WTC11 (cell line): ENCODE measurements around the gene GAL. TPM values are rescaled to one million over a fixed set of nuclear protein-coding genes. Genes with fewer than 3 reads are reported as not detected.

Experiments used
- ATAC-seq: fragments of 200-7000 bp; cut with Tn5 transposase; 2 replicates; pipeline ENCODE4 v1.10.0; 2021; ENCODE audit warnings: mild to moderate bottlenecking, moderate library complexity
- CTCF ChIA-PET: fragments of 300-600 bp; sonication (Branson Sonifier 250); formaldehyde crosslinking; loops from one replicate; lab custom pipeline; 2021; ENCODE audit warnings: antibody characterized with exemption; lab: Charles Lee
- POLR2A ChIA-PET: fragments of 350-600 bp; sonication (Branson Sonifier 250); formaldehyde crosslinking; loops from one replicate; lab custom pipeline; 2021; ENCODE audit warnings: antibody characterized with exemption; lab: Charles Lee
- DNase-seq: peaks from one replicate; pipeline ENCODE4 v3.0.0; 2021; ENCODE audit warnings: low spot score
- H3K27ac Mint-ChIP-seq: 2 replicates; pipeline ENCODE4 v1.8.0; 2021; ENCODE audit warnings: mixed read lengths
- H3K27me3 Mint-ChIP-seq: 2 replicates; pipeline ENCODE4 v1.8.0; 2021; ENCODE audit warnings: low read depth, mild to moderate bottlenecking, moderate library complexity, mixed read lengths
- H3K36me3 Mint-ChIP-seq: 2 replicates; pipeline ENCODE4 v1.8.0; 2021; ENCODE audit warnings: mixed read lengths
- H3K4me1 Mint-ChIP-seq: 2 replicates; pipeline ENCODE4 v1.8.0; 2022; ENCODE audit warnings: mixed read lengths
- H3K4me3 Mint-ChIP-seq: 2 replicates; pipeline ENCODE4 v1.8.0; 2021; ENCODE audit warnings: mild to moderate bottlenecking, moderate library complexity, mixed read lengths
- H3K9me3 Mint-ChIP-seq: 2 replicates; pipeline ENCODE4 v1.8.0; 2021; ENCODE audit warnings: mixed read lengths
- ATF1 ChIP-seq: sonication (generic); formaldehyde crosslinking; IDR thresholded peaks from 2 replicates; pipeline ENCODE4 v1.8.1; 2023; ENCODE audit warnings: mild to moderate bottlenecking, moderate library complexity, missing genetic modification reagents
- CREB1 ChIP-seq: sonication (generic); formaldehyde crosslinking; IDR thresholded peaks from 2 replicates; pipeline ENCODE4 v1.8.0; 2023; ENCODE audit warnings: mild to moderate bottlenecking, missing genetic modification reagents
- FOXP1 ChIP-seq: sonication (generic); formaldehyde crosslinking; IDR thresholded peaks from 2 replicates; pipeline ENCODE4 v1.8.0; 2022; ENCODE audit warnings: missing genetic modification reagents, mild to moderate bottlenecking, moderate library complexity, borderline replicate concordance
- GABPB1 ChIP-seq: sonication (generic); formaldehyde crosslinking; IDR thresholded peaks from 2 replicates; pipeline ENCODE4 v1.8.1; 2023; ENCODE audit warnings: mild to moderate bottlenecking, missing genetic modification reagents
- KAT7 ChIP-seq: sonication (generic); formaldehyde crosslinking; IDR thresholded peaks from 2 replicates; pipeline ENCODE4 v1.8.1; 2023; ENCODE audit warnings: missing genetic modification reagents, mild to moderate bottlenecking, borderline replicate concordance
- NR2C2 ChIP-seq: sonication (generic); formaldehyde crosslinking; IDR thresholded peaks from 2 replicates; pipeline ENCODE4 v1.8.0; 2022; ENCODE audit warnings: mild to moderate bottlenecking, missing genetic modification reagents
- RELA ChIP-seq: sonication (generic); formaldehyde crosslinking; IDR thresholded peaks from 2 replicates; pipeline ENCODE4 v1.8.1; 2022; ENCODE audit warnings: missing genetic modification reagents, mild to moderate bottlenecking, borderline replicate concordance
- RORB ChIP-seq: fragments of 250-450 bp; sonication (Bioruptor Pico); IDR thresholded peaks from 2 replicates; pipeline ENCODE4 v1.9.0; 2021; ENCODE audit warnings: mild to moderate bottlenecking
- SP1 ChIP-seq: sonication (generic); formaldehyde crosslinking; conservative IDR thresholded peaks from 2 replicates; pipeline ENCODE4 v1.8.1; 2022; ENCODE audit warnings: missing genetic modification reagents
- TP53 ChIP-seq: sonication (generic); formaldehyde crosslinking; IDR thresholded peaks from 2 replicates; pipeline ENCODE4 v1.8.1; 2023; ENCODE audit warnings: mild to moderate bottlenecking, missing genetic modification reagents
- ZNF121 ChIP-seq: sonication (generic); formaldehyde crosslinking; IDR thresholded peaks from 2 replicates; pipeline ENCODE4 v1.8.0; 2023; ENCODE audit warnings: missing genetic modification reagents
- ZNF396 ChIP-seq: fragments of 250-450 bp; sonication (Bioruptor Pico); IDR thresholded peaks from 2 replicates; pipeline ENCODE4 v1.8.0; 2021; ENCODE audit warnings: mild to moderate bottlenecking, moderate library complexity, borderline replicate concordance
- total RNA-seq: library from RNA; stranded (reverse); gene quantifications from 3 replicates; pipeline ENCODE4 v1.2.3, GENCODE V29; 2021
- TF ChIP-seq, protein P1 (sequence below): sonication (generic); formaldehyde crosslinking; IDR thresholded peaks from 2 replicates; pipeline ENCODE4 v1.8.0; 2022; ENCODE audit warnings: mild to moderate bottlenecking, missing genetic modification reagents
- TF ChIP-seq, protein P2 (sequence below): sonication (generic); formaldehyde crosslinking; IDR thresholded peaks from 2 replicates; pipeline ENCODE4 v1.8.0; 2022; ENCODE audit warnings: mild to moderate bottlenecking, missing genetic modification reagents
- TF ChIP-seq, protein P3 (sequence below): sonication (generic); formaldehyde crosslinking; IDR thresholded peaks from 2 replicates; pipeline ENCODE4 v1.8.0; 2023; ENCODE audit warnings: missing genetic modification reagents, mild to moderate bottlenecking, borderline replicate concordance
- TF ChIP-seq, protein P4 (sequence below): sonication (generic); formaldehyde crosslinking; conservative IDR thresholded peaks from 2 replicates; pipeline ENCODE4 v1.8.1; 2023; ENCODE audit warnings: mild to moderate bottlenecking, low read depth, missing genetic modification reagents, moderate library complexity
- TF ChIP-seq, protein P5 (sequence below): sonication (generic); formaldehyde crosslinking; IDR thresholded peaks from 2 replicates; pipeline ENCODE4 v1.8.0; 2023; ENCODE audit warnings: missing genetic modification reagents
- TF ChIP-seq, protein P6 (sequence below): fragments of 200-600 bp; IDR thresholded peaks from 2 replicates; pipeline ENCODE4 v1.8.0; 2022; ENCODE audit warnings: antibody characterized with exemption
- TF ChIP-seq, protein P7 (sequence below): fragments of 250-450 bp; sonication (Bioruptor Pico); conservative IDR thresholded peaks from 2 replicates; pipeline ENCODE4 v1.9.0; 2021; ENCODE audit warnings: mild to moderate bottlenecking
- TF ChIP-seq, protein P8 (sequence below): fragments of 250-450 bp; sonication (Bioruptor Pico); IDR thresholded peaks from 2 replicates; pipeline ENCODE4 v1.9.0; 2021; ENCODE audit warnings: mild to moderate bottlenecking

The GAL gene
- total RNA-seq, 1 experiment from 2014 or later, result 102 TPM

DNA sequence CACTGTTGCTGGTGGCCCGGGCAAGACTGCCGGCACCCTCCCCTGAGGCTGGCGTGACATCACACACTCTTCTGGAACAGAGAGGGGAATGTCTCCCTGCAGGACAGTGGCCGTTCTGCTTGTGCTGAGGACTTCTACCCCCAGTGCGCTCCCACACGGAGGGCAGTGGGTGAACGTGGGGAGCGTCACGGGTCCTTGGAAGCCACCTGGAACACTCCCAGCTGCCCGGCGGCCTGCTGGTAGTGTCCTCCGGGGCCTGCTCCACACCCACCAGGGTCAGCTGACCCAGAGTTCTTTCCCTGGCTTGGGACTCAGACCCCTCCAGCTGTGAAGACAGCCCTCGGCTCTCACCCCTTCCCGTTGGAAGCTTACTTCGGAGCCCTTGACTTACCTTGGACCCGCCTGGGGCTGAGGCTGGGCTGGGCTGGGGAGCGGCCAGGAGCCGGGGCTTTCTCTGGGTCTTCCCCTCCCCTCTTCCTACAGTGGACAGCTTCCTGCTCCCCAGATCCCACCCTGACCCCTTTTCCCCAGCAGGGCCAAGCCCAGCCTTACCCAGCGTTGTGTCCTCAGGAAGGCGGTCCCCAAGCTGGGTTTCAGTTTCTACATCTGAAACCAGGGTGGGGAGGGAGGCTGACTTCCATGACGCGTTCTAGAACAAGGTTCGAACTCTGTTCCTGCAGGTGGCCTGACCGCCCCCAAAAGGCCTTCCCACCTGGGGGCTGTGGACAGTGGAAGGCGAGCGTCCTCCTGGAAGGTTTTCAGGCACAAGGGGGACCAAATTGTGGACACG, 14.8 kb upstream of the GAL start:
- H3K27me3 Mint-ChIP-seq, result no peaks in the 10 kb centered on the region
- no peak overlapping the region for H3K4me3 Mint-ChIP-seq
- ATAC-seq (no peak), DNase-seq (no peak)
- ChIA-PET POLR2A (no interaction called here), CTCF (interaction anchor here (0.9 to 1.4 kb wide), 5 partner anchors 12 to 129 kb away, joined by 3 to 10 read pairs (median 4); no protein-coding TSS in a partner anchor)
- H3K36me3 Mint-ChIP-seq, result no peaks in the 10 kb centered on the region
- no peak overlapping the region for H3K27ac Mint-ChIP-seq
- H3K9me3 Mint-ChIP-seq, result peaks cover 4% of the 10 kb centered on the region; the same call in 1 of the 2 replicates
- TF ChIP-seq, protein P1, sequence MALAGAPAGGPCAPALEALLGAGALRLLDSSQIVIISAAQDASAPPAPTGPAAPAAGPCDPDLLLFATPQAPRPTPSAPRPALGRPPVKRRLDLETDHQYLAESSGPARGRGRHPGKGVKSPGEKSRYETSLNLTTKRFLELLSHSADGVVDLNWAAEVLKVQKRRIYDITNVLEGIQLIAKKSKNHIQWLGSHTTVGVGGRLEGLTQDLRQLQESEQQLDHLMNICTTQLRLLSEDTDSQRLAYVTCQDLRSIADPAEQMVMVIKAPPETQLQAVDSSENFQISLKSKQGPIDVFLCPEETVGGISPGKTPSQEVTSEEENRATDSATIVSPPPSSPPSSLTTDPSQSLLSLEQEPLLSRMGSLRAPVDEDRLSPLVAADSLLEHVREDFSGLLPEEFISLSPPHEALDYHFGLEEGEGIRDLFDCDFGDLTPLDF (CRISPR knock-in tag), result no peak
- TF ChIP-seq TP53 (CRISPR knock-in tag) (no peak), FOXP1 (CRISPR knock-in tag) (no peak), NR2C2 (CRISPR knock-in tag) (no peak), KAT7 (CRISPR knock-in tag) (no peak), SP1 (CRISPR knock-in tag) (no peak), ATF1 (CRISPR knock-in tag) (no peak), CREB1 (CRISPR knock-in tag) (no peak), RELA (no peak), GABPB1 (CRISPR knock-in tag) (no peak), ZNF121 (CRISPR knock-in tag) (no peak), ZNF396 (CRISPR knock-in tag) (no peak), RORB (no peak)
- TF ChIP-seq, protein P2, sequence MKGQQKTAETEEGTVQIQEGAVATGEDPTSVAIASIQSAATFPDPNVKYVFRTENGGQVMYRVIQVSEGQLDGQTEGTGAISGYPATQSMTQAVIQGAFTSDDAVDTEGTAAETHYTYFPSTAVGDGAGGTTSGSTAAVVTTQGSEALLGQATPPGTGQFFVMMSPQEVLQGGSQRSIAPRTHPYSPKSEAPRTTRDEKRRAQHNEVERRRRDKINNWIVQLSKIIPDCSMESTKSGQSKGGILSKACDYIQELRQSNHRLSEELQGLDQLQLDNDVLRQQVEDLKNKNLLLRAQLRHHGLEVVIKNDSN (CRISPR knock-in tag), result no peak
- TF ChIP-seq, protein P3, sequence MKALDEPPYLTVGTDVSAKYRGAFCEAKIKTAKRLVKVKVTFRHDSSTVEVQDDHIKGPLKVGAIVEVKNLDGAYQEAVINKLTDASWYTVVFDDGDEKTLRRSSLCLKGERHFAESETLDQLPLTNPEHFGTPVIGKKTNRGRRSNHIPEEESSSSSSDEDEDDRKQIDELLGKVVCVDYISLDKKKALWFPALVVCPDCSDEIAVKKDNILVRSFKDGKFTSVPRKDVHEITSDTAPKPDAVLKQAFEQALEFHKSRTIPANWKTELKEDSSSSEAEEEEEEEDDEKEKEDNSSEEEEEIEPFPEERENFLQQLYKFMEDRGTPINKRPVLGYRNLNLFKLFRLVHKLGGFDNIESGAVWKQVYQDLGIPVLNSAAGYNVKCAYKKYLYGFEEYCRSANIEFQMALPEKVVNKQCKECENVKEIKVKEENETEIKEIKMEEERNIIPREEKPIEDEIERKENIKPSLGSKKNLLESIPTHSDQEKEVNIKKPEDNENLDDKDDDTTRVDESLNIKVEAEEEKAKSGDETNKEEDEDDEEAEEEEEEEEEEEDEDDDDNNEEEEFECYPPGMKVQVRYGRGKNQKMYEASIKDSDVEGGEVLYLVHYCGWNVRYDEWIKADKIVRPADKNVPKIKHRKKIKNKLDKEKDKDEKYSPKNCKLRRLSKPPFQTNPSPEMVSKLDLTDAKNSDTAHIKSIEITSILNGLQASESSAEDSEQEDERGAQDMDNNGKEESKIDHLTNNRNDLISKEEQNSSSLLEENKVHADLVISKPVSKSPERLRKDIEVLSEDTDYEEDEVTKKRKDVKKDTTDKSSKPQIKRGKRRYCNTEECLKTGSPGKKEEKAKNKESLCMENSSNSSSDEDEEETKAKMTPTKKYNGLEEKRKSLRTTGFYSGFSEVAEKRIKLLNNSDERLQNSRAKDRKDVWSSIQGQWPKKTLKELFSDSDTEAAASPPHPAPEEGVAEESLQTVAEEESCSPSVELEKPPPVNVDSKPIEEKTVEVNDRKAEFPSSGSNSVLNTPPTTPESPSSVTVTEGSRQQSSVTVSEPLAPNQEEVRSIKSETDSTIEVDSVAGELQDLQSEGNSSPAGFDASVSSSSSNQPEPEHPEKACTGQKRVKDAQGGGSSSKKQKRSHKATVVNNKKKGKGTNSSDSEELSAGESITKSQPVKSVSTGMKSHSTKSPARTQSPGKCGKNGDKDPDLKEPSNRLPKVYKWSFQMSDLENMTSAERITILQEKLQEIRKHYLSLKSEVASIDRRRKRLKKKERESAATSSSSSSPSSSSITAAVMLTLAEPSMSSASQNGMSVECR, result no peak
- TF ChIP-seq, protein P4, sequence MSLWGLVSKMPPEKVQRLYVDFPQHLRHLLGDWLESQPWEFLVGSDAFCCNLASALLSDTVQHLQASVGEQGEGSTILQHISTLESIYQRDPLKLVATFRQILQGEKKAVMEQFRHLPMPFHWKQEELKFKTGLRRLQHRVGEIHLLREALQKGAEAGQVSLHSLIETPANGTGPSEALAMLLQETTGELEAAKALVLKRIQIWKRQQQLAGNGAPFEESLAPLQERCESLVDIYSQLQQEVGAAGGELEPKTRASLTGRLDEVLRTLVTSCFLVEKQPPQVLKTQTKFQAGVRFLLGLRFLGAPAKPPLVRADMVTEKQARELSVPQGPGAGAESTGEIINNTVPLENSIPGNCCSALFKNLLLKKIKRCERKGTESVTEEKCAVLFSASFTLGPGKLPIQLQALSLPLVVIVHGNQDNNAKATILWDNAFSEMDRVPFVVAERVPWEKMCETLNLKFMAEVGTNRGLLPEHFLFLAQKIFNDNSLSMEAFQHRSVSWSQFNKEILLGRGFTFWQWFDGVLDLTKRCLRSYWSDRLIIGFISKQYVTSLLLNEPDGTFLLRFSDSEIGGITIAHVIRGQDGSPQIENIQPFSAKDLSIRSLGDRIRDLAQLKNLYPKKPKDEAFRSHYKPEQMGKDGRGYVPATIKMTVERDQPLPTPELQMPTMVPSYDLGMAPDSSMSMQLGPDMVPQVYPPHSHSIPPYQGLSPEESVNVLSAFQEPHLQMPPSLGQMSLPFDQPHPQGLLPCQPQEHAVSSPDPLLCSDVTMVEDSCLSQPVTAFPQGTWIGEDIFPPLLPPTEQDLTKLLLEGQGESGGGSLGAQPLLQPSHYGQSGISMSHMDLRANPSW, result no peak
- TF ChIP-seq, protein P5, sequence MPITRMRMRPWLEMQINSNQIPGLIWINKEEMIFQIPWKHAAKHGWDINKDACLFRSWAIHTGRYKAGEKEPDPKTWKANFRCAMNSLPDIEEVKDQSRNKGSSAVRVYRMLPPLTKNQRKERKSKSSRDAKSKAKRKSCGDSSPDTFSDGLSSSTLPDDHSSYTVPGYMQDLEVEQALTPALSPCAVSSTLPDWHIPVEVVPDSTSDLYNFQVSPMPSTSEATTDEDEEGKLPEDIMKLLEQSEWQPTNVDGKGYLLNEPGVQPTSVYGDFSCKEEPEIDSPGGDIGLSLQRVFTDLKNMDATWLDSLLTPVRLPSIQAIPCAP (CRISPR knock-in tag), result no peak
- TF ChIP-seq, protein P6, sequence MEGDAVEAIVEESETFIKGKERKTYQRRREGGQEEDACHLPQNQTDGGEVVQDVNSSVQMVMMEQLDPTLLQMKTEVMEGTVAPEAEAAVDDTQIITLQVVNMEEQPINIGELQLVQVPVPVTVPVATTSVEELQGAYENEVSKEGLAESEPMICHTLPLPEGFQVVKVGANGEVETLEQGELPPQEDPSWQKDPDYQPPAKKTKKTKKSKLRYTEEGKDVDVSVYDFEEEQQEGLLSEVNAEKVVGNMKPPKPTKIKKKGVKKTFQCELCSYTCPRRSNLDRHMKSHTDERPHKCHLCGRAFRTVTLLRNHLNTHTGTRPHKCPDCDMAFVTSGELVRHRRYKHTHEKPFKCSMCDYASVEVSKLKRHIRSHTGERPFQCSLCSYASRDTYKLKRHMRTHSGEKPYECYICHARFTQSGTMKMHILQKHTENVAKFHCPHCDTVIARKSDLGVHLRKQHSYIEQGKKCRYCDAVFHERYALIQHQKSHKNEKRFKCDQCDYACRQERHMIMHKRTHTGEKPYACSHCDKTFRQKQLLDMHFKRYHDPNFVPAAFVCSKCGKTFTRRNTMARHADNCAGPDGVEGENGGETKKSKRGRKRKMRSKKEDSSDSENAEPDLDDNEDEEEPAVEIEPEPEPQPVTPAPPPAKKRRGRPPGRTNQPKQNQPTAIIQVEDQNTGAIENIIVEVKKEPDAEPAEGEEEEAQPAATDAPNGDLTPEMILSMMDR, result no peak
- TF ChIP-seq, protein P7, sequence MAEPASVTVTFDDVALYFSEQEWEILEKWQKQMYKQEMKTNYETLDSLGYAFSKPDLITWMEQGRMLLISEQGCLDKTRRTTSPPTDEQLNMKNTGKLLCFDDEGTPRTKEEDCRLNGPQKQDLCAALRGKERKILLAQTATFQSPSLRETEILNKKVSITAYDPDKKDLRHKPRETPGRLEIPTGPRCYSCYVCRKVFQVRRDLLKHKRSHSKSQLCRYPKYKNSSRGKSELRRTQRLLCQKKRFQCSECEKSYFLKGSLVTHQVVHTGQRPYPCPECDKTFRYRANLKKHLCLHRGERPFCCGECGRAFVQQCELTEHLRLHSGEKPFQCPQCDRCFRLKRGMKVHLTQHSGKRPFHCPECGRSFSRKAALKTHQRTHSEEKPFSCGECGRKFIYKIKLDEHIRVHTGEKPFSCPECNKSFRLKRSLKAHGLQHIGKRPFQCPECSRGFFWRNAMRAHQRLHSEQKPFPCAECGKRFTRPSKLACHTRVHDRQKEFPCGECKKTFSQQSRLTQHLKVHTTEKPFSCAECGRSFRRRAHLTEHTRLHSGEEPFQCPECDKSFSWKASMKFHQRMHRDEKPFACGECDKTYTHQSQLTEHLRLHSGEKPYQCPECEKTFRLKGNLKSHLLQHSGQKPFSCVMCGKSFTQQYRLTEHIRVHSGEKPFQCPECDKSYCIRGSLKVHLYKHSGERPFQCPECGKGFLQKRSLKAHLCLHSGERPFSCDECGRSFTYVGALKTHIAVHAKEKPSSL, result no peak
- TF ChIP-seq, protein P8, sequence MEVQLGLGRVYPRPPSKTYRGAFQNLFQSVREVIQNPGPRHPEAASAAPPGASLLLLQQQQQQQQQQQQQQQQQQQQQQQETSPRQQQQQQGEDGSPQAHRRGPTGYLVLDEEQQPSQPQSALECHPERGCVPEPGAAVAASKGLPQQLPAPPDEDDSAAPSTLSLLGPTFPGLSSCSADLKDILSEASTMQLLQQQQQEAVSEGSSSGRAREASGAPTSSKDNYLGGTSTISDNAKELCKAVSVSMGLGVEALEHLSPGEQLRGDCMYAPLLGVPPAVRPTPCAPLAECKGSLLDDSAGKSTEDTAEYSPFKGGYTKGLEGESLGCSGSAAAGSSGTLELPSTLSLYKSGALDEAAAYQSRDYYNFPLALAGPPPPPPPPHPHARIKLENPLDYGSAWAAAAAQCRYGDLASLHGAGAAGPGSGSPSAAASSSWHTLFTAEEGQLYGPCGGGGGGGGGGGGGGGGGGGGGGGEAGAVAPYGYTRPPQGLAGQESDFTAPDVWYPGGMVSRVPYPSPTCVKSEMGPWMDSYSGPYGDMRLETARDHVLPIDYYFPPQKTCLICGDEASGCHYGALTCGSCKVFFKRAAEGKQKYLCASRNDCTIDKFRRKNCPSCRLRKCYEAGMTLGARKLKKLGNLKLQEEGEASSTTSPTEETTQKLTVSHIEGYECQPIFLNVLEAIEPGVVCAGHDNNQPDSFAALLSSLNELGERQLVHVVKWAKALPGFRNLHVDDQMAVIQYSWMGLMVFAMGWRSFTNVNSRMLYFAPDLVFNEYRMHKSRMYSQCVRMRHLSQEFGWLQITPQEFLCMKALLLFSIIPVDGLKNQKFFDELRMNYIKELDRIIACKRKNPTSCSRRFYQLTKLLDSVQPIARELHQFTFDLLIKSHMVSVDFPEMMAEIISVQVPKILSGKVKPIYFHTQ (CRISPR knock-in tag), result no peak
- peaks cover 12% of the 10 kb centered on the region for H3K4me1 Mint-ChIP-seq
